Small intestine (tissue), 7 donors: ENCODE results near the gene KIF26B. TPM values are rescaled to one million over a fixed set of nuclear protein-coding genes. Genes with fewer than 3 reads are reported as not detected.

Source experiments
- DNase-seq, 2 donors: peaks; one replicate each; pipeline versions ENCODE4 v3.0.0 to v3.0.0-alpha.2; 2013
- FAIRE-seq: peaks from 2 replicates; lab custom pipeline; 2012; peaks lifted over from hg19 to GRCh38; lab: Jason Lieb, UNC
- H3K27ac ChIP-seq, 3 donors: one replicate each; pipeline ENCODE4 v1.5.1; 2013; ENCODE audit warnings: low read length in 2 of 3, mild to moderate bottlenecking in 2 of 3, control low read depth in 1 of 3, inconsistent platforms in 1 of 3, low read depth in 1 of 3, moderate library complexity in 1 of 3
- H3K27me3 ChIP-seq, 3 donors: one replicate each; pipeline ENCODE4 v1.6.1; 2013; ENCODE audit warnings: low read length in 3 of 3, inconsistent platforms in 1 of 3; ENCODE audit not compliant: control insufficient read depth in 3 of 3, insufficient read depth in 3 of 3
- H3K36me3 ChIP-seq, 3 donors: one replicate each; pipeline ENCODE4 v1.6.1; 2013; ENCODE audit warnings: low read length in 3 of 3, inconsistent platforms in 1 of 3, low read depth in 1 of 3, mild to moderate bottlenecking in 1 of 3, moderate library complexity in 1 of 3; ENCODE audit not compliant: control insufficient read depth in 3 of 3, insufficient read depth in 2 of 3
- H3K4me1 ChIP-seq, 3 donors: one replicate each; pipeline ENCODE4 v1.6.1; 2013; ENCODE audit warnings: low read length in 2 of 3, inconsistent platforms in 1 of 3, low read depth in 1 of 3, mild to moderate bottlenecking in 1 of 3, moderate library complexity in 1 of 3; ENCODE audit not compliant: control insufficient read depth in 3 of 3, insufficient read depth in 2 of 3
- H3K4me3 ChIP-seq, 3 donors: one replicate each; pipeline ENCODE4 v1.5.1; 2013; ENCODE audit warnings: low read length in 3 of 3, control low read depth in 1 of 3, inconsistent platforms in 1 of 3, low read depth in 1 of 3, mild to moderate bottlenecking in 1 of 3, moderate library complexity in 1 of 3
- H3K9me3 ChIP-seq, 2 donors: one replicate each; pipeline ENCODE4 v1.6.1; 2013; ENCODE audit warnings: low read depth in 1 of 2, low read length in 1 of 2; ENCODE audit not compliant: control insufficient read depth in 2 of 2, insufficient read depth in 1 of 2
- WGBS, 3 donors: extraction: QIAGEN DNeasy Blood & Tissue Kit; methylation state at CpG; one replicate each; pipeline ENCODE4 v1.1.7; 2013; 5-methylcytosine and 5-hydroxymethylcytosine counted together
- polyA plus RNA-seq, 4 donors: library from polyadenylated mRNA; stranded (reverse) in 3 of 4; unstranded in 1 of 4; fragments of 200-250 nt in 3 of 4; fragments of 120-200 nt in 1 of 4; gene quantifications; one replicate each; pipeline versions ENCODE4 v1.2.1 to v1.2.3, GENCODE V29; 2013
- donor health status: healthy with polysubstance abuse.
- donor health status: control.
- donor health status: control.
- donor health status: Bipolar disorder and iron deficiency.
- donor health status: healthy.

KIF26B gene
- polyA plus RNA-seq, 4 donors = 0.27 to 4.0 (median 1.3) TPM; not detected in 1

- H3K9me3 ChIP-seq = no peaks in the 10 kb centered on the region
- WGBS, 3 donors = 72 to 80% (median 73%) methylated on average over 7 of the region's 7 CpGs
- H3K36me3 ChIP-seq = no peaks in the 10 kb centered on the region
- H3K27me3 ChIP-seq = no peaks in the 10 kb centered on the region
- H3K4me3 ChIP-seq = no peak overlapping the region
- H3K4me1 ChIP-seq = peaks cover 0 to 13% (median 0%) of the 10 kb centered on the region in 3 donors
- no peak for DNase-seq
- FAIRE-seq = no peak
- H3K27ac ChIP-seq = no peak overlapping the region
Measured at GRCh38 chr1:245181158-245181517, 26.4 kb downstream of the KIF26B start.

GRCh38 chr1:245182028-245182427 lies 27.2 kb downstream of the KIF26B start:
- WGBS, 3 donors = 86 to 98% (median 89%) methylated on average over 2 of the region's 2 CpGs
- H3K27ac ChIP-seq = no peak overlapping the region
- FAIRE-seq (no peak), DNase-seq (no peak)
- H3K4me1 ChIP-seq = peaks cover 0 to 8% (median 0%) of the 10 kb centered on the region in 3 donors
- no peaks in the 10 kb centered on the region for H3K9me3 ChIP-seq
- H3K36me3 ChIP-seq = no peaks in the 10 kb centered on the region
- no peaks in the 10 kb centered on the region for H3K27me3 ChIP-seq
- no peak overlapping the region for H3K4me3 ChIP-seq

GRCh38 chr1:245183429-245183828 lies 28.6 kb downstream of the KIF26B start:
- H3K4me1 ChIP-seq = peaks cover 0 to 8% (median 0%) of the 10 kb centered on the region in 3 donors
- no peaks in the 10 kb centered on the region for H3K36me3 ChIP-seq
- WGBS, 3 donors = 62 to 74% (median 67%) methylated on average over 3 of the region's 3 CpGs
- DNase-seq (no peak), FAIRE-seq (no peak)
- no peaks in the 10 kb centered on the region for H3K9me3 ChIP-seq
- no peak overlapping the region for H3K4me3 ChIP-seq
- no peak overlapping the region for H3K27ac ChIP-seq
- no peaks in the 10 kb centered on the region for H3K27me3 ChIP-seq

GRCh38 chr1:245184779-245185178 lies 30.0 kb downstream of the KIF26B start:
- 79 to 85% (median 83%) methylated on average over 4 of the region's 4 CpGs for WGBS, 3 donors
- FAIRE-seq = no peak
- H3K4me3 ChIP-seq = no peak overlapping the region
- no peak overlapping the region for H3K27ac ChIP-seq
- H3K36me3 ChIP-seq = no peaks in the 10 kb centered on the region
- no peaks in the 10 kb centered on the region for H3K9me3 ChIP-seq
- peaks cover 0 to 6% (median 0%) of the 10 kb centered on the region in 3 donors for H3K4me1 ChIP-seq
- H3K27me3 ChIP-seq = no peaks in the 10 kb centered on the region
- no peak for DNase-seq

- FAIRE-seq (no peak), DNase-seq (no peak)
- WGBS, 3 donors = 60 to 89% (median 77%) methylated on average over 4 of the region's 4 CpGs
- H3K27me3 ChIP-seq = no peaks in the 10 kb centered on the region
- no peaks in the 10 kb centered on the region for H3K9me3 ChIP-seq
- no peak overlapping the region for H3K27ac ChIP-seq
- H3K36me3 ChIP-seq = no peaks in the 10 kb centered on the region
- no peak overlapping the region for H3K4me3 ChIP-seq
- no peaks in the 10 kb centered on the region for H3K4me1 ChIP-seq
Measured at GRCh38 chr1:245188403-245188802, 33.6 kb downstream of the KIF26B start.

- no peak overlapping the region for H3K27ac ChIP-seq
- no peak overlapping the region for H3K4me3 ChIP-seq
- peaks cover 0 to 2% (median 0%) of the 10 kb centered on the region in 3 donors for H3K4me1 ChIP-seq
- no peak for FAIRE-seq
- H3K36me3 ChIP-seq = no peaks in the 10 kb centered on the region
- DNase-seq = no peak
- 87 to 92% (median 90%) methylated on average over 9 of the region's 9 CpGs for whole genome bisulfite sequencing, 3 donors
- H3K27me3 ChIP-seq = no peaks in the 10 kb centered on the region
- H3K9me3 ChIP-seq = no peaks in the 10 kb centered on the region
Measured at GRCh38 chr1:245195398-245195797, 40.6 kb downstream of the KIF26B start.

GRCh38 chr1:245197121-245197520 lies 42.3 kb downstream of the KIF26B start:
- H3K9me3 ChIP-seq = no peaks in the 10 kb centered on the region

GRCh38 chr1:245197911-245198379 lies 43.2 kb downstream of the KIF26B start:
- no peaks in the 10 kb centered on the region for H3K27me3 ChIP-seq
- no peaks in the 10 kb centered on the region for H3K36me3 ChIP-seq
- WGBS, 3 donors = 0% methylated on average over 1 of the region's 1 CpG
- H3K4me3 ChIP-seq = no peak overlapping the region
- DNase-seq (no peak), FAIRE-seq (no peak)
- no peak overlapping the region for H3K27ac ChIP-seq
- peaks cover 0 to 2% (median 0%) of the 10 kb centered on the region in 3 donors for H3K4me1 ChIP-seq
- no peaks in the 10 kb centered on the region for H3K9me3 ChIP-seq

More at GRCh38 chr1:245197121-245197520, 42.3 kb downstream of the KIF26B start:
- DNase-seq = no peak
- no peaks in the 10 kb centered on the region for H3K36me3 ChIP-seq
- no peaks in the 10 kb centered on the region for H3K27me3 ChIP-seq
- no peak overlapping the region for H3K27ac ChIP-seq
- 44 to 64% (median 51%) methylated on average over 3 of the region's 3 CpGs for WGBS, 3 donors
- H3K4me1 ChIP-seq = peaks cover 0 to 2% (median 0%) of the 10 kb centered on the region in 3 donors
- FAIRE-seq = no peak
- no peak overlapping the region for H3K4me3 ChIP-seq
